ENCODE data around the gene SLC1A1. TPM values are rescaled to one million over a fixed set of nuclear protein-coding genes. Genes with fewer than 3 reads are reported as not detected.

Gene SLC1A1
- total and polyA plus RNA-seq, 2 of the 13 experiments (the other 11 are each of a cell fraction or from before 2014, with no cell fraction given), result not detected

DNA sequence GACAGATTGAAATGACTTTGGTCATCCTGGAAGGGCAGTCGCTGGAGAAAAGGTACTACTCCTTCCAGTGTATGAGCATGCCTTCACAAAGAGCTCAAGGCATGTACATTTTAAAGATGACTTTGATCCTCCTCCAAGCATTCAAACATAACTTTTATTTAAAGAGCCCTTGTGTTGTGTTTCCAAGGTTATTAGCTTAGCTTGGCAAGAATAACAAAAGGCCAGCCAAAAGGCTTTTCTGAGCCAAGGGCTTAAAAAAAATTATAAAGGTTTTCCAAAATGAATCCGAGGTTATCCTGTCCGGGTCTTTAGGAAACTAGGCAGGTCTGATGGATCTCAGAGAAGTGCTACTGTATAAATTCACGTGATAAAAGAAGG lies 100.8 kb downstream of the SLC1A1 start (continued):
- TF ChIP-seq DNMT1 (CRISPR knock-in tag; IDR thresholded peaks at IDR 0.05), result no peak
- TF ChIP-seq RNF2 (conservative IDR thresholded peaks at IDR 0.05; ENCODE audit: low read depth), result no peak
- TF ChIP-seq, protein P1, sequence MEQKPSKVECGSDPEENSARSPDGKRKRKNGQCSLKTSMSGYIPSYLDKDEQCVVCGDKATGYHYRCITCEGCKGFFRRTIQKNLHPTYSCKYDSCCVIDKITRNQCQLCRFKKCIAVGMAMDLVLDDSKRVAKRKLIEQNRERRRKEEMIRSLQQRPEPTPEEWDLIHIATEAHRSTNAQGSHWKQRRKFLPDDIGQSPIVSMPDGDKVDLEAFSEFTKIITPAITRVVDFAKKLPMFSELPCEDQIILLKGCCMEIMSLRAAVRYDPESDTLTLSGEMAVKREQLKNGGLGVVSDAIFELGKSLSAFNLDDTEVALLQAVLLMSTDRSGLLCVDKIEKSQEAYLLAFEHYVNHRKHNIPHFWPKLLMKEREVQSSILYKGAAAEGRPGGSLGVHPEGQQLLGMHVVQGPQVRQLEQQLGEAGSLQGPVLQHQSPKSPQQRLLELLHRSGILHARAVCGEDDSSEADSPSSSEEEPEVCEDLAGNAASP (CRISPR knock-in tag; IDR thresholded peaks at IDR 0.05; ENCODE audit: borderline replicate concordance), result no peak
- TF ChIP-seq ZBTB7A (CRISPR knock-in tag; IDR thresholded peaks at IDR 0.05), result no peak
- no peak for TF ChIP-seq TCF12 (IDR thresholded peaks at IDR 0.05)
- TF ChIP-seq TCF12 (CRISPR knock-in tag; IDR thresholded peaks at IDR 0.05), result no peak
- no peak for TF ChIP-seq ARHGAP35 (CRISPR knock-in tag; IDR thresholded peaks at IDR 0.05; ENCODE audit: borderline replicate concordance)
- TF ChIP-seq, protein P2, sequence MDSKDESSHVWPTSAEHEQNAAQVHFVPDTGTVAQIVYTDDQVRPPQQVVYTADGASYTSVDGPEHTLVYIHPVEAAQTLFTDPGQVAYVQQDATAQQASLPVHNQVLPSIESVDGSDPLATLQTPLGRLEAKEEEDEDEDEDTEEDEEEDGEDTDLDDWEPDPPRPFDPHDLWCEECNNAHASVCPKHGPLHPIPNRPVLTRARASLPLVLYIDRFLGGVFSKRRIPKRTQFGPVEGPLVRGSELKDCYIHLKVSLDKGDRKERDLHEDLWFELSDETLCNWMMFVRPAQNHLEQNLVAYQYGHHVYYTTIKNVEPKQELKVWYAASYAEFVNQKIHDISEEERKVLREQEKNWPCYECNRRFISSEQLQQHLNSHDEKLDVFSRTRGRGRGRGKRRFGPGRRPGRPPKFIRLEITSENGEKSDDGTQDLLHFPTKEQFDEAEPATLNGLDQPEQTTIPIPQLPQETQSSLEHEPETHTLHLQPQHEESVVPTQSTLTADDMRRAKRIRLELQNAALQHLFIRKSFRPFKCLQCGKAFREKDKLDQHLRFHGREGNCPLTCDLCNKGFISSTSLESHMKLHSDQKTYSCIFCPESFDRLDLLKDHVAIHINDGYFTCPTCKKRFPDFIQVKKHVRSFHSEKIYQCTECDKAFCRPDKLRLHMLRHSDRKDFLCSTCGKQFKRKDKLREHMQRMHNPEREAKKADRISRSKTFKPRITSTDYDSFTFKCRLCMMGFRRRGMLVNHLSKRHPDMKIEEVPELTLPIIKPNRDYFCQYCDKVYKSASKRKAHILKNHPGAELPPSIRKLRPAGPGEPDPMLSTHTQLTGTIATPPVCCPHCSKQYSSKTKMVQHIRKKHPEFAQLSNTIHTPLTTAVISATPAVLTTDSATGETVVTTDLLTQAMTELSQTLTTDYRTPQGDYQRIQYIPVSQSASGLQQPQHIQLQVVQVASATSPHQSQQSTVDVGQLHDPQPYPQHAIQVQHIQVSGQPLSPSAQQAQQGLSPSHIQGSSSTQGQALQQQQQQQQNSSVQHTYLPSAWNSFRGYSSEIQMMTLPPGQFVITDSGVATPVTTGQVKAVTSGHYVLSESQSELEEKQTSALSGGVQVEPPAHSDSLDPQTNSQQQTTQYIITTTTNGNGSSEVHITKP (CRISPR knock-in tag; IDR thresholded peaks at IDR 0.05; ENCODE audit: low read depth), result no peak
- no peak for TF ChIP-seq SP4 (CRISPR knock-in tag; IDR thresholded peaks at IDR 0.05)

DNA sequence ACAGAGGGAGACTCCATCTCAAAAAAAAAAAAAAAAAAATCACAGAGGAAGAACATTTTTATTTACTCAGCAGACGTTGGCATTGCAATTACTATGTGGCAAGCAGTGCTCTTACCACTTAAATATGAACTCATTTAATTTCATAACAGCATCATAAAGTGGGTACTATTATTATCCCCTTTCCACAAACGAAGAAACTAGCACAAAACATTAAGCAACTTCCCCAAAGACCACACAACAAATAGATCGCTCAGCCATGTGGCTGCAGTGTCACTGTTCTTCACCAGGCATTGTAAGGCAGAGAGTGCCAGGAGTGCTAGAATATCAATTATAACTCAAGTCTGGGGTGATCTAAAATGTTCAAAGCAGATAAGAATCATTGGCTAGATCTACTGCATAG lies 102.0 kb downstream of the SLC1A1 start:
- H3K27me3 ChIP-seq (ENCODE audit: control insufficient read depth in 1 of 2, insufficient read depth in 2 of 2, low read length in 2 of 2), result no peaks in the 10 kb centered on the region
- WGBS (ENCODE audit: low lambda C conversion rate), result 64% methylated on average over 3 of the region's 3 CpGs
- CTCF ChIA-PET (ENCODE audit: low intra/inter-chr PET ratio, low total read pairs), result no interaction called here
- TF ChIP-seq PAWR (CRISPR knock-in tag; IDR thresholded peaks at IDR 0.05; ENCODE audit: borderline replicate concordance), result no peak
- TF ChIP-seq GTF3A (CRISPR knock-in tag; conservative IDR thresholded peaks at IDR 0.05), result no peak
- TF ChIP-seq PHB2 (IDR thresholded peaks at IDR 0.05; ENCODE audit: partially characterized antibody), result no peak
- no peak for TF ChIP-seq CC2D1A (CRISPR knock-in tag; IDR thresholded peaks at IDR 0.05)
- TF ChIP-seq, protein P3, sequence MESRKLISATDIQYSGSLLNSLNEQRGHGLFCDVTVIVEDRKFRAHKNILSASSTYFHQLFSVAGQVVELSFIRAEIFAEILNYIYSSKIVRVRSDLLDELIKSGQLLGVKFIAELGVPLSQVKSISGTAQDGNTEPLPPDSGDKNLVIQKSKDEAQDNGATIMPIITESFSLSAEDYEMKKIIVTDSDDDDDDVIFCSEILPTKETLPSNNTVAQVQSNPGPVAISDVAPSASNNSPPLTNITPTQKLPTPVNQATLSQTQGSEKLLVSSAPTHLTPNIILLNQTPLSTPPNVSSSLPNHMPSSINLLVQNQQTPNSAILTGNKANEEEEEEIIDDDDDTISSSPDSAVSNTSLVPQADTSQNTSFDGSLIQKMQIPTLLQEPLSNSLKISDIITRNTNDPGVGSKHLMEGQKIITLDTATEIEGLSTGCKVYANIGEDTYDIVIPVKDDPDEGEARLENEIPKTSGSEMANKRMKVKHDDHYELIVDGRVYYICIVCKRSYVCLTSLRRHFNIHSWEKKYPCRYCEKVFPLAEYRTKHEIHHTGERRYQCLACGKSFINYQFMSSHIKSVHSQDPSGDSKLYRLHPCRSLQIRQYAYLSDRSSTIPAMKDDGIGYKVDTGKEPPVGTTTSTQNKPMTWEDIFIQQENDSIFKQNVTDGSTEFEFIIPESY (CRISPR knock-in tag; IDR thresholded peaks at IDR 0.05), result no peak
- no peak for TF ChIP-seq KDM6A (CRISPR knock-in tag; IDR thresholded peaks at IDR 0.05; ENCODE audit: low read depth)
- TF ChIP-seq ATF7 (IDR thresholded peaks at IDR 0.05), result no peak
- TF ChIP-seq ATF7 (CRISPR knock-in tag; IDR thresholded peaks at IDR 0.05), result no peak
- TF ChIP-seq SP5 (CRISPR knock-in tag; IDR thresholded peaks at IDR 0.05; ENCODE audit: borderline replicate concordance, low read depth), result no peak
- no peak for TF ChIP-seq ZNF891 (CRISPR knock-in tag; IDR thresholded peaks at IDR 0.05)
- no peak for TF ChIP-seq CEBPB (IDR thresholded peaks at IDR 0.05; ENCODE audit: borderline replicate concordance, low read depth, low read length)

More for the DNA sequence above, 102.0 kb downstream of the SLC1A1 start:
- intact Hi-C loops (cut with micrococcal nuclease; ENCODE audit: unreplicated experiment) (no loop called here), in situ Hi-C loops (cut with HindIII; ENCODE audit: extremely low pct_ligation_motif_present, low pct_unique_long_range_greater_than_20kb) (no loop called here)
- DNase-seq (ENCODE audit: low spot score), result no peak
- FAIRE-seq, result no peak
- Histone ChIP-seq H3K79me2 (ENCODE audit: insufficient read depth, low read length) (no peaks in the 10 kb centered on the region), H3K36me3 (replicated peaks in 1 of 2; ENCODE audit: control insufficient read depth in 1 of 2, insufficient read depth in 2 of 2, low read length in 2 of 2) (no peaks in the 10 kb centered on the region), H3K9ac (ENCODE audit: insufficient read depth, low read depth, low read length) (no peak overlapping the region), H4K20me1 (ENCODE audit: insufficient read depth, low read length) (no peaks in the 10 kb centered on the region), H3K9me3 (ENCODE audit: low read length) (no peaks in the 10 kb centered on the region), H3K4me2 (ENCODE audit: low read depth, low read length) (no peak overlapping the region), H3K27ac (ENCODE audit: extremely low read length, insufficient read depth, low read length) (no peak overlapping the region), H3K4me3 (replicated peaks in 1 of 3; ENCODE audit: insufficient read depth in 1 of 3, low read depth in 2 of 3, low read length in 3 of 3) (no peak overlapping the region), H2AFZ (ENCODE audit: low read length) (no peak overlapping the region), H3K4me1 (ENCODE audit: insufficient read depth, low read length) (no peaks in the 10 kb centered on the region)
- ATAC-seq, result no peak
- no TSS peak for BruUV-seq (replicated peaks)
- POLR2A ChIA-PET, result no interaction called here
